ENCODE measurements around the gene PKP2. TPM values are rescaled to one million over a fixed set of nuclear protein-coding genes. Genes with fewer than 3 reads are reported as not detected.
A peak's percentile ranks its signal among the peaks of the same experiment; 100 is the strongest.

Gene PKP2
- total and polyA plus RNA-seq, 2 donors from 2014 or later, result 4.3 to 7.6 TPM

DNA sequence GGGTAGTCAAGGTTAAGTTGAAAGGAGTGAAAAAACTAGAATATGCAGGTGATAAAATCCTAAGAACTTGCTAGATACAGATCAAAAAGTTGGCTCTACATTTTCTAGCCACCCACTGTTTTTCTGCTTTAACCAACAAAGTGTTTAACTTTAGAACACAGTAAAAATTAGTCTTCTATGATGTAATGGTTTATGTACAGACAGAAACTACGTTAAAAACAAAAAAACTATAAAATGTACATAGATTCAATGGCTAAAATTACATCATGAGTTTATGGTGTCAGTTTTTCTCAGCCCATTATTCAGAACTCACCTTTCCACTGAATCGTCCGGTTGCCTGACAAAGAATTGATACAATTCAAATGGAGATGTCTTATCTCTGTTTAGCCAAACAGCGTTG, 143.0 kb downstream of the PKP2 start:
- intact Hi-C loops (cut with DNase I), result no loop called here
- H3K36me3 ChIP-seq (ENCODE audit: control insufficient read depth in 2 of 3, insufficient read depth in 3 of 3, low read length in 3 of 3), result peaks cover 6 to 17% (median 10%) of the 10 kb centered on the region in 3 donors
- FAIRE-seq, result no peak
- H3K27me3 ChIP-seq (ENCODE audit: control insufficient read depth, insufficient read depth, low read length), result no peaks in the 10 kb centered on the region
- peak overlapping the region in 1 of 3 donors; percentile 98 for H3K4me3 ChIP-seq (ENCODE audit: low read length in 3 of 3)
- peaks cover 3 to 13% (median 11%) of the 10 kb centered on the region in 3 donors for H3K4me1 ChIP-seq (ENCODE audit: control insufficient read depth in 2 of 3, insufficient read depth in 2 of 3, low read depth in 1 of 3, low read length in 3 of 3)
- no peak for DNase-seq
- H3K9ac ChIP-seq (ENCODE audit: low read length in 3 of 3), result no peak overlapping the region
- H3K27ac ChIP-seq (ENCODE audit: low read depth in 2 of 2, low read length in 2 of 2), result no peak overlapping the region
- no peak for TF ChIP-seq CTCF (IDR thresholded peaks at IDR 0.05; ENCODE audit: borderline replicate concordance, extremely low read depth, insufficient read depth)
- no peaks in the 10 kb centered on the region for H3K9me3 ChIP-seq (ENCODE audit: control insufficient read depth in 2 of 3, insufficient read depth in 1 of 3, low read length in 3 of 3)

- H3K9me3 ChIP-seq (ENCODE audit: control insufficient read depth in 2 of 3, insufficient read depth in 1 of 3, low read length in 3 of 3), result no peaks in the 10 kb centered on the region
- H3K36me3 ChIP-seq (ENCODE audit: control insufficient read depth in 2 of 3, insufficient read depth in 3 of 3, low read length in 3 of 3), result peaks cover 9 to 39% (median 15%) of the 10 kb centered on the region in 3 donors
- DNase-seq, result no peak
- no peak for TF ChIP-seq CTCF (IDR thresholded peaks at IDR 0.05; ENCODE audit: borderline replicate concordance, extremely low read depth, insufficient read depth)
- FAIRE-seq, result no peak
- no peaks in the 10 kb centered on the region for H3K4me1 ChIP-seq (ENCODE audit: control insufficient read depth in 2 of 3, insufficient read depth in 2 of 3, low read depth in 1 of 3, low read length in 3 of 3)
- H3K9ac ChIP-seq (ENCODE audit: low read length in 3 of 3), result no peak overlapping the region
- H3K27me3 ChIP-seq (ENCODE audit: control insufficient read depth, insufficient read depth, low read length), result no peaks in the 10 kb centered on the region
- intact Hi-C loops (cut with DNase I), result no loop called here
- no peak overlapping the region for H3K27ac ChIP-seq (ENCODE audit: low read depth in 2 of 2, low read length in 2 of 2)
- no peak overlapping the region for H3K4me3 ChIP-seq (ENCODE audit: low read length in 3 of 3)
Measured at GRCh38 chr12:32743264-32743663, 153.3 kb downstream of the PKP2 start.

- FAIRE-seq (no peak), DNase-seq (no peak)
- no peaks in the 10 kb centered on the region for H3K4me1 ChIP-seq (ENCODE audit: control insufficient read depth in 2 of 3, insufficient read depth in 2 of 3, low read depth in 1 of 3, low read length in 3 of 3)
- H3K9me3 ChIP-seq (ENCODE audit: control insufficient read depth in 2 of 3, insufficient read depth in 1 of 3, low read length in 3 of 3), result no peaks in the 10 kb centered on the region
- H3K27ac ChIP-seq (ENCODE audit: low read depth in 2 of 2, low read length in 2 of 2), result no peak overlapping the region
- TF ChIP-seq CTCF (IDR thresholded peaks at IDR 0.05; ENCODE audit: borderline replicate concordance, extremely low read depth, insufficient read depth), result no peak
- intact Hi-C loops (cut with DNase I), result no loop called here
- H3K27me3 ChIP-seq (ENCODE audit: control insufficient read depth, insufficient read depth, low read length), result no peaks in the 10 kb centered on the region
- no peak overlapping the region for H3K9ac ChIP-seq (ENCODE audit: low read length in 3 of 3)
- no peak overlapping the region for H3K4me3 ChIP-seq (ENCODE audit: low read length in 3 of 3)
- peaks cover 9 to 38% (median 14%) of the 10 kb centered on the region in 3 donors for H3K36me3 ChIP-seq (ENCODE audit: control insufficient read depth in 2 of 3, insufficient read depth in 3 of 3, low read length in 3 of 3)
Measured at GRCh38 chr12:32742133-32742532, 154.4 kb downstream of the PKP2 start.

Other genes with a start within 250 kb of the PKP2 start
- gene DNM1L, start 217.5 kb downstream of the PKP2 start, total RNA-seq, result 66.2 TPM
- 30.5 TPM for gene DNM1L, start 217.5 kb downstream of the PKP2 start, polyA plus RNA-seq (ENCODE audit: insufficient read depth, low read depth, low replicate concordance)
- gene YARS2, start 140.9 kb downstream of the PKP2 start, total RNA-seq, result 15.4 TPM
- 24.6 TPM for gene YARS2, start 140.9 kb downstream of the PKP2 start, polyA plus RNA-seq (ENCODE audit: insufficient read depth, low read depth, low replicate concordance)